ENCODE data around the gene CTTNBP2NL.

DNA sequence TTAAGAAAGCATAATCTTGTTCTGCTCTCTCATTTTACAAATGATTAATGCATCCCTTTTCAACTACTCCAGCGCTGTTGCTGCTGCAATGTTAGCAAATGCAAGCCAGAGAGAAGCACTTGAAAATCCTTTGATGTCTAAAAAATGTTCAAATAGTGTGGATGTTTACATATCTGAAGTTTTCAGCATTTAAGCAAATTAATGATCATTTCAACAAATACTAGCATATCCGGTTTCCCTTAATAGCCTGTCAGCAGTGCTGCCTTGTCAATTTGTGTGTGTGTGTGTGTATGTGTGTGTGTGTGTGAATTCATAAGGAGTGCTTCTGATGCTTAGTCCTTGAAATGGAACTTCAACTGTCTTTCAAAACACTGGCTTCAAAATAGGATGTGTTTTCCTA lies 64.6 kb downstream of the CTTNBP2NL start:
- TF ChIP-seq POLR2A (IDR thresholded peaks at IDR 0.05) = no peak
- TF ChIP-seq POLR2AphosphoS5 (IDR thresholded peaks at IDR 0.05) = no peak
- TF ChIP-seq, protein P1, sequence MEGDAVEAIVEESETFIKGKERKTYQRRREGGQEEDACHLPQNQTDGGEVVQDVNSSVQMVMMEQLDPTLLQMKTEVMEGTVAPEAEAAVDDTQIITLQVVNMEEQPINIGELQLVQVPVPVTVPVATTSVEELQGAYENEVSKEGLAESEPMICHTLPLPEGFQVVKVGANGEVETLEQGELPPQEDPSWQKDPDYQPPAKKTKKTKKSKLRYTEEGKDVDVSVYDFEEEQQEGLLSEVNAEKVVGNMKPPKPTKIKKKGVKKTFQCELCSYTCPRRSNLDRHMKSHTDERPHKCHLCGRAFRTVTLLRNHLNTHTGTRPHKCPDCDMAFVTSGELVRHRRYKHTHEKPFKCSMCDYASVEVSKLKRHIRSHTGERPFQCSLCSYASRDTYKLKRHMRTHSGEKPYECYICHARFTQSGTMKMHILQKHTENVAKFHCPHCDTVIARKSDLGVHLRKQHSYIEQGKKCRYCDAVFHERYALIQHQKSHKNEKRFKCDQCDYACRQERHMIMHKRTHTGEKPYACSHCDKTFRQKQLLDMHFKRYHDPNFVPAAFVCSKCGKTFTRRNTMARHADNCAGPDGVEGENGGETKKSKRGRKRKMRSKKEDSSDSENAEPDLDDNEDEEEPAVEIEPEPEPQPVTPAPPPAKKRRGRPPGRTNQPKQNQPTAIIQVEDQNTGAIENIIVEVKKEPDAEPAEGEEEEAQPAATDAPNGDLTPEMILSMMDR (IDR thresholded peaks at IDR 0.05) = no peak
